Transverse colon (tissue), 4 donors: ENCODE results near the gene TAGAP. TPM values are rescaled to one million over a fixed set of nuclear protein-coding genes. Genes with fewer than 3 reads are reported as not detected.

Experiments used
- DNase-seq: peaks from one replicate; pipeline ENCODE4 v3.0.0-alpha.2; 2019
- H3K27ac ChIP-seq, 4 donors: fragments of 200-600 bp; sonication (generic); 2 replicates each; pipeline ENCODE4 v1.5.1; 2016 to 2018; ENCODE audit warnings: inconsistent platforms in 4 of 4
- H3K27me3 ChIP-seq: fragments of 200-600 bp; sonication (generic); 2 replicates; pipeline ENCODE4 v1.5.1; 2017; ENCODE audit warnings: inconsistent platforms
- H3K36me3 ChIP-seq, 4 donors: fragments of 200-600 bp; sonication (generic); 2 replicates each; pipeline ENCODE4 v1.5.1; 2017 to 2019; ENCODE audit warnings: inconsistent platforms in 4 of 4
- H3K4me1 ChIP-seq, 4 donors: fragments of 200-600 bp; sonication (generic); 2 replicates each; pipeline ENCODE4 v1.5.1; 2017 to 2020; ENCODE audit warnings: inconsistent platforms in 4 of 4
- H3K4me3 ChIP-seq, 4 donors: fragments of 200-600 bp; sonication (generic); 1 replicate in 1 of 4; 2 replicates in 3 of 4; pipeline versions ENCODE4 v1.5.1 to v1.6.1; 2017 to 2019; ENCODE audit warnings: inconsistent platforms in 4 of 4
- H3K9me3 ChIP-seq, 2 donors: fragments of 200-600 bp; sonication (generic); 2 replicates each; pipeline ENCODE4 v1.5.1; 2017 to 2019; ENCODE audit warnings: inconsistent platforms in 2 of 2
- EP300 ChIP-seq: sonication (generic); formaldehyde crosslinking; IDR thresholded peaks from one replicate; pipeline ENCODE4 v1.6.1; 2017; ENCODE audit warnings: antibody characterized with exemption, low read depth
- POLR2A ChIP-seq: fragments of 450-650 bp; IDR thresholded peaks from one replicate; pipeline ENCODE4 v1.6.1; 2016; ENCODE audit warnings: antibody characterized with exemption, mild to moderate bottlenecking, moderate library complexity
- POLR2AphosphoS5 ChIP-seq, 3 donors: sonication (generic); formaldehyde crosslinking; IDR thresholded peaks; one replicate each; pipeline ENCODE4 v1.6.1; 2016; ENCODE audit warnings: antibody characterized with exemption in 3 of 3
- WGBS, 2 donors: methylation state at CpG; one replicate each; pipeline ENCODE4 v1.1.5; 2018; ENCODE audit warnings: low coverage in 1 of 2; 5-methylcytosine and 5-hydroxymethylcytosine counted together
- in situ Hi-C, 4 donors: fragments of 200-750 bp; cut with MboI; loops; one replicate each; pipeline versions ENCODE4 v1.15.0 to v1.15.1; 2017; ENCODE audit warnings: low sequenced_read_pairs in 3 of 4, low pct_ligation_motif_present in 1 of 4, low pct_unique_long_range_greater_than_20kb in 1 of 4
- intact Hi-C: fragments of 100-400 bp; cut with DNase I; formaldehyde crosslinking; loops from one replicate; pipeline ENCODE4 v1.15.1; 2023; ENCODE audit warnings: low total_unique reads
- total RNA-seq, 4 donors: library from RNA; depleted of rRNA; stranded (reverse); fragments of >200 nt; gene quantifications; one replicate each; pipeline ENCODE4 v1.1.0, GENCODE V29; 2016
- TF ChIP-seq, protein P1 (sequence below), 5 experiments: fragments of 200-600 bp in 3 of 5; fragments of 450-650 bp in 2 of 5; sonication (generic) in 3 of 5; IDR thresholded peaks; 1 replicate in 2 of 5; 2 replicates in 3 of 5; pipeline ENCODE4 v1.5.1; 2016 to 2017; ENCODE audit warnings: antibody characterized with exemption in 5 of 5, inconsistent platforms in 3 of 5, mild to moderate bottlenecking in 2 of 5, moderate library complexity in 1 of 5

Gene TAGAP
- total RNA-seq, 4 donors from 2014 or later, result 5.1 to 10.3 (median 8.9) TPM

GRCh38 chr6:159023893-159024292, 20.9 kb downstream of the TAGAP start:
- Histone ChIP-seq H3K4me1 (no peaks in the 10 kb centered on the region), H3K9me3 (peaks cover 10 to 17% of the 10 kb centered on the region in 2 donors), H3K27me3 (no peaks in the 10 kb centered on the region), H3K36me3 (no peaks in the 10 kb centered on the region), H3K4me3 (no peak overlapping the region), H3K27ac (no peak overlapping the region)
- in situ Hi-C loops, result no loop called here
- DNase-seq, result no peak
- no peak for TF ChIP-seq POLR2AphosphoS5 (IDR thresholded peaks at IDR 0.05)
- TF ChIP-seq, protein P1, sequence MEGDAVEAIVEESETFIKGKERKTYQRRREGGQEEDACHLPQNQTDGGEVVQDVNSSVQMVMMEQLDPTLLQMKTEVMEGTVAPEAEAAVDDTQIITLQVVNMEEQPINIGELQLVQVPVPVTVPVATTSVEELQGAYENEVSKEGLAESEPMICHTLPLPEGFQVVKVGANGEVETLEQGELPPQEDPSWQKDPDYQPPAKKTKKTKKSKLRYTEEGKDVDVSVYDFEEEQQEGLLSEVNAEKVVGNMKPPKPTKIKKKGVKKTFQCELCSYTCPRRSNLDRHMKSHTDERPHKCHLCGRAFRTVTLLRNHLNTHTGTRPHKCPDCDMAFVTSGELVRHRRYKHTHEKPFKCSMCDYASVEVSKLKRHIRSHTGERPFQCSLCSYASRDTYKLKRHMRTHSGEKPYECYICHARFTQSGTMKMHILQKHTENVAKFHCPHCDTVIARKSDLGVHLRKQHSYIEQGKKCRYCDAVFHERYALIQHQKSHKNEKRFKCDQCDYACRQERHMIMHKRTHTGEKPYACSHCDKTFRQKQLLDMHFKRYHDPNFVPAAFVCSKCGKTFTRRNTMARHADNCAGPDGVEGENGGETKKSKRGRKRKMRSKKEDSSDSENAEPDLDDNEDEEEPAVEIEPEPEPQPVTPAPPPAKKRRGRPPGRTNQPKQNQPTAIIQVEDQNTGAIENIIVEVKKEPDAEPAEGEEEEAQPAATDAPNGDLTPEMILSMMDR (IDR thresholded peaks at IDR 0.05), result no peak
- no peak for TF ChIP-seq EP300
- TF ChIP-seq POLR2A, result no peak
- WGBS, 2 donors, result 80 to 84% methylated on average over 1 to 4 of the region's 4 CpGs
- intact Hi-C loops, result no loop called here

- no peak for DNase-seq
- in situ Hi-C loops, result no loop called here
- Histone ChIP-seq H3K36me3 (no peaks in the 10 kb centered on the region), H3K9me3 (peaks cover 2 to 5% of the 10 kb centered on the region in 2 donors), H3K27me3 (no peaks in the 10 kb centered on the region), H3K4me3 (no peak overlapping the region), H3K27ac (peak overlapping the region in 1 of 4 donors; percentile 53), H3K4me1 (no peaks in the 10 kb centered on the region)
- intact Hi-C loops, result no loop called here
- 86 to 89% methylated on average over 2 of the region's 2 CpGs for WGBS, 2 donors
- no peak for TF ChIP-seq POLR2AphosphoS5 (IDR thresholded peaks at IDR 0.05)
- TF ChIP-seq EP300, result no peak
- TF ChIP-seq, protein P1 (IDR thresholded peaks at IDR 0.05), result no peak
- TF ChIP-seq POLR2A, result no peak
Observed at GRCh38 chr6:159020011-159020410, 24.8 kb downstream of the TAGAP start.

- Histone ChIP-seq H3K4me3 (no peak overlapping the region), H3K4me1 (peaks cover 0 to 4% (median 0%) of the 10 kb centered on the region in 4 donors), H3K9me3 (no peaks in the 10 kb centered on the region), H3K36me3 (no peaks in the 10 kb centered on the region), H3K27ac (no peak overlapping the region), H3K27me3 (no peaks in the 10 kb centered on the region)
- WGBS, 2 donors, result 62 to 75% methylated on average over 3 of the region's 3 CpGs
- in situ Hi-C loops, result loop anchor here in 2 of 4 donors (10.0 kb wide), 2 partner anchors 87 to 107 kb away; no protein-coding TSS in a partner anchor
- no peak for DNase-seq
- intact Hi-C loops, result no loop called here
- TF ChIP-seq POLR2AphosphoS5 (IDR thresholded peaks at IDR 0.05), result no peak
- no peak for TF ChIP-seq EP300
- TF ChIP-seq POLR2A, result no peak
- TF ChIP-seq, protein P1 (IDR thresholded peaks at IDR 0.05), result no peak
Observed at GRCh38 chr6:159017757-159018559, 26.8 kb downstream of the TAGAP start.

DNA sequence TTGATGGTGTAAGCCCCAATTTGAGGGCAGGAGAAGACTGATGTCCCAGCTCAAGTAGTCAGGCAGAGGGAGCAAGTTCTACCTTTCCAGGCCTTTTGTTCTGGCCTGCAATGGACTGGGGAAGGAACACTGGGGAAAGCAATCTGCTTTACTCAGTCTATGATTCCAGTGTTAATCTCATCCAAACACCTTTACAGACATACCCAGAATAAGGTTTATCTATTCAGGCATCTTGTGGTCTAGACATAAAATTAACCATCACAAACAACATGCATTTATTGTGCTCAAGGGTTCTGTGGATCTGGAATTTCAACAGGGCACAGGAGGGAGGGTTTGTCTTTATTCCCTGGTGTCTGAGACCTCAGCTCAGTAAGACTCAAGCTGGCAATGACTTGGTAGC, 30.4 kb downstream of the TAGAP start:
- intact Hi-C loops, result no loop called here
- no peak overlapping the region for H3K27ac ChIP-seq
- no peak overlapping the region for H3K4me3 ChIP-seq
- peaks cover 0 to 4% (median 0%) of the 10 kb centered on the region in 4 donors for H3K4me1 ChIP-seq
- no peak for TF ChIP-seq POLR2A
- TF ChIP-seq POLR2AphosphoS5 (IDR thresholded peaks at IDR 0.05), result no peak
- TF ChIP-seq EP300, result no peak
- TF ChIP-seq, protein P1 (IDR thresholded peaks at IDR 0.05), result no peak
- in situ Hi-C loops, result loop anchor here in 2 of 4 donors (10.0 kb wide), 2 partner anchors 90 to 110 kb away; no protein-coding TSS in a partner anchor
- no peak for DNase-seq
- no peaks in the 10 kb centered on the region for H3K27me3 ChIP-seq
- no peaks in the 10 kb centered on the region for H3K36me3 ChIP-seq
- H3K9me3 ChIP-seq, result no peaks in the 10 kb centered on the region
